ENCODE measurements around the gene NOL4L.

NOL4L gene

DNA sequence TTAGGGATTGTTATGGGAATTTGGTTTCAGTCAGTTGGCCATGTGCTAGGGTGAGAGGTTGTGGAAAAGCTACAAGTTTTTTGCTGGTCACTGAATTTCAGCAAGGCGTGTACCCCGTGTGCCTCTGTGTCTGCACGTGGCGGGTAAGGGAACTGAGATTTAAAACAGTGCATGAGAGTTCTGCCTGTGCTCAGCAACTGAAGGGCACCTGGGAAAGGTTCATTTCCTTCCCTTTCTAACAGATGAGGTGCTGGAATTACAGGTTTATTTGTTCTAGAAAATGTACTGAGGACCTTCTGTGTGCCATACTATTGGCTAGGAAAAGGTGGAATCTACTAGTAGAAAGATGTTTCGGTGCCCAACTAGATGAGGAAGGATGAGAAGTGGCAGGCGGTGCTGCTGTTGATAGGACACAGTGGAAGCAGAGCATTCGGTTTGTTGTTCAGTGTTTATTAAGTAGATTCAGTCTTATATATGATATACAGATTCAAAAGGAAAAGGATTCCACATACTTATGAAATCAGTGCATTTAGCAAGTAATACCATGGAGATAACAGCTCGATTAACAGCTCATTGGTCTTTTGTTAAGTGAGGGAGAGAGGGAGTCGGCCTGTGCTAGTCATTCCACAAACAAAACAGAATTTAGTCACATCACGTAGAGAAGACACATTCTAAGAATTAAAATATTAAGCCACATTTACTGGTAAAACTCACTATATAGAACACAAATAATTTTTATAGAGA lies 142.3 kb downstream of the NOL4L start:
- Histone ChIP-seq H4K91ac (ENCODE audit: low read depth, low read length) (no peak overlapping the region), H3K36me3 (ENCODE audit: control insufficient read depth in 1 of 2, insufficient read depth in 2 of 2, low read length in 2 of 2) (peaks cover 35 to 53% of the 10 kb centered on the region in 2 experiments), H3K4me2 (ENCODE audit: low read length) (no peak overlapping the region), H2BK5ac (ENCODE audit: low read depth, low read length, poor library complexity) (no peak overlapping the region), H3K79me1 (ENCODE audit: low read length) (peaks cover 4% of the 10 kb centered on the region), H3K4ac (ENCODE audit: low read depth, low read length) (no peak overlapping the region), H2AFZ (ENCODE audit: insufficient read depth, low read length, poor library complexity) (no peak overlapping the region), H3K14ac (ENCODE audit: low read length) (no peak overlapping the region), H2BK12ac (ENCODE audit: low read length) (no peak overlapping the region), H3K79me2 (ENCODE audit: control insufficient read depth, insufficient read depth, low read length, poor library complexity) (no peaks in the 10 kb centered on the region), H3K4me3 (ENCODE audit: low read depth, low read length) (no peak overlapping the region), H3K23ac (ENCODE audit: low read length) (no peak overlapping the region), H4K8ac (ENCODE audit: low read depth, low read length) (no peak overlapping the region), H4K12ac (ENCODE audit: low read depth, low read length) (no peak overlapping the region), H3K4me1 (ENCODE audit: control insufficient read depth in 1 of 2, insufficient read depth in 2 of 2, low read length in 2 of 2) (peaks cover 19 to 29% of the 10 kb centered on the region in 2 experiments), H2BK120ac (ENCODE audit: insufficient read depth, low read length, poor library complexity) (no peak overlapping the region), H3K27ac (ENCODE audit: low read depth, low read length) (no peak overlapping the region), H3K27me3 (ENCODE audit: insufficient read depth, low read length) (no peaks in the 10 kb centered on the region), H2AK5ac (ENCODE audit: low read length) (no peak overlapping the region), H3K9ac (ENCODE audit: low read length) (no peak overlapping the region), H3K18ac (ENCODE audit: low read length) (no peak overlapping the region), H3K9me3 (ENCODE audit: insufficient read depth, low read depth, low read length) (peaks cover 2% of the 10 kb centered on the region)
- no peak for DNase-seq
- WGBS (ENCODE audit: extremely low coverage, insufficient coverage, insufficient read length): no CpG with 5 or more reads among the region's 10 CpGs

GRCh38 chr20:32441638-32442037 lies 143.5 kb downstream of the NOL4L start:
- H3K4me1 ChIP-seq (ENCODE audit: control insufficient read depth in 1 of 2, insufficient read depth in 2 of 2, low read length in 2 of 2): peaks cover 17 to 21% of the 10 kb centered on the region in 2 experiments
- H4K91ac ChIP-seq (ENCODE audit: low read depth, low read length): no peak overlapping the region
- H3K36me3 ChIP-seq (ENCODE audit: control insufficient read depth in 1 of 2, insufficient read depth in 2 of 2, low read length in 2 of 2): peaks cover 37 to 53% of the 10 kb centered on the region in 2 experiments
- no peak overlapping the region for H3K4ac ChIP-seq (ENCODE audit: low read depth, low read length)
- no peak overlapping the region for H3K23ac ChIP-seq (ENCODE audit: low read length)
- H4K12ac ChIP-seq (ENCODE audit: low read depth, low read length): no peak overlapping the region
- H2AK5ac ChIP-seq (ENCODE audit: low read length): no peak overlapping the region
- H2AFZ ChIP-seq (ENCODE audit: insufficient read depth, low read length, poor library complexity): no peak overlapping the region
- H3K79me2 ChIP-seq (ENCODE audit: control insufficient read depth, insufficient read depth, low read length, poor library complexity): no peaks in the 10 kb centered on the region
- no peak overlapping the region for H2BK5ac ChIP-seq (ENCODE audit: low read depth, low read length, poor library complexity)
- H2BK120ac ChIP-seq (ENCODE audit: insufficient read depth, low read length, poor library complexity): no peak overlapping the region
- H3K27me3 ChIP-seq (ENCODE audit: insufficient read depth, low read length): no peaks in the 10 kb centered on the region
- H3K9ac ChIP-seq (ENCODE audit: low read length): no peak overlapping the region
- H3K14ac ChIP-seq (ENCODE audit: low read length): no peak overlapping the region
- no peak for DNase-seq
- H2BK12ac ChIP-seq (ENCODE audit: low read length): no peak overlapping the region
- no peak overlapping the region for H4K8ac ChIP-seq (ENCODE audit: low read depth, low read length)
- no peak overlapping the region for H3K4me3 ChIP-seq (ENCODE audit: low read depth, low read length)
- no peak overlapping the region for H3K18ac ChIP-seq (ENCODE audit: low read length)
- H3K4me2 ChIP-seq (ENCODE audit: low read length): no peak overlapping the region
- no CpG with 5 or more reads among the region's 4 CpGs for WGBS (ENCODE audit: extremely low coverage, insufficient coverage, insufficient read length)
- H3K27ac ChIP-seq (ENCODE audit: low read depth, low read length): peak overlapping the region; percentile 36
- peaks cover 2% of the 10 kb centered on the region for H3K9me3 ChIP-seq (ENCODE audit: insufficient read depth, low read depth, low read length)
- peaks cover 4% of the 10 kb centered on the region for H3K79me1 ChIP-seq (ENCODE audit: low read length)

GRCh38 chr20:32440758-32441078 lies 144.4 kb downstream of the NOL4L start:
- Histone ChIP-seq H3K79me2 (ENCODE audit: control insufficient read depth, insufficient read depth, low read length, poor library complexity) (no peaks in the 10 kb centered on the region), H3K4me1 (ENCODE audit: control insufficient read depth in 1 of 2, insufficient read depth in 2 of 2, low read length in 2 of 2) (peaks cover 9 to 13% of the 10 kb centered on the region in 2 experiments), H2AK5ac (ENCODE audit: low read length) (no peak overlapping the region), H3K79me1 (ENCODE audit: low read length) (peaks cover under 1% of the 10 kb centered on the region), H2AFZ (ENCODE audit: insufficient read depth, low read length, poor library complexity) (no peak overlapping the region), H2BK5ac (ENCODE audit: low read depth, low read length, poor library complexity) (no peak overlapping the region), H3K9ac (ENCODE audit: low read length) (no peak overlapping the region), H3K27me3 (ENCODE audit: insufficient read depth, low read length) (no peaks in the 10 kb centered on the region), H3K18ac (ENCODE audit: low read length) (no peak overlapping the region), H3K14ac (ENCODE audit: low read length) (no peak overlapping the region), H3K4ac (ENCODE audit: low read depth, low read length) (no peak overlapping the region), H4K12ac (ENCODE audit: low read depth, low read length) (no peak overlapping the region), H3K23ac (ENCODE audit: low read length) (no peak overlapping the region), H3K36me3 (ENCODE audit: control insufficient read depth in 1 of 2, insufficient read depth in 2 of 2, low read length in 2 of 2) (peaks cover 38 to 54% of the 10 kb centered on the region in 2 experiments), H3K27ac (ENCODE audit: low read depth, low read length) (no peak overlapping the region), H2BK120ac (ENCODE audit: insufficient read depth, low read length, poor library complexity) (no peak overlapping the region), H3K4me3 (ENCODE audit: low read depth, low read length) (no peak overlapping the region), H3K4me2 (ENCODE audit: low read length) (no peak overlapping the region), H4K8ac (ENCODE audit: low read depth, low read length) (no peak overlapping the region), H4K91ac (ENCODE audit: low read depth, low read length) (no peak overlapping the region), H3K9me3 (ENCODE audit: insufficient read depth, low read depth, low read length) (peaks cover 2% of the 10 kb centered on the region), H2BK12ac (ENCODE audit: low read length) (no peak overlapping the region)
- no CpG with 5 or more reads among the region's 4 CpGs for WGBS (ENCODE audit: extremely low coverage, insufficient coverage, insufficient read length)
- DNase-seq: no peak

DNA sequence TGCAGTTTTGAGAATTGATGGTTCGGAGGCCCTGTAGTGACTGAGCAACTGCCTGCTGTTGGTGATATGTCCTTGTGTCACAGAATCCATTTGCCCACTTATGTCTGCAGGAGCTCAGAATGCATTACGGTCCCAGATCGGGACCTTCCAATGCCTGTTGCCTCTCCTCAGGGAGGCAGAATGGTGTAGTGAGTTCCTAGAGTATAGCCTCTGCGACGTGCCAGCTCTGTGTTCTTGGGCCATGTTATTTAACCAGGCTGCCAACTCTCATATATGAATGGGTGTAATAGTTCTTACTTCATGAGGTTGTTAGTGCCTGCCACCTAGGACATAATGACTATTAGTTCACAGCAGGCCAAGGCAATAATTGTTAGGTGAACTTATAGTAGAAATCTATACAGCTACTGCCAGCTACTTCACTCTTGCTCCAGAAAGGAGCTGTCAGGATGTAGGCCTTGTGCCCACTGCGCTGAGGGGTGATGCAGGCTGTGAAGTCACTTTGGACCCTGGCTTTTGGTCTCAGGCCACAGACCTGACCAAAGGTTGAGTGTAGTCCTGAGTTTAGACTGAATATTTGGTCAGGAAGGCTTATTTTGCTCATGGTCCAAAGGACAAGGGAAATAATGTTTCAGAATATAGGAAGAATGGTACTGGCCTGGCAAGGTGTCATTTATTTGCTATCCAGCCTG lies 144.9 kb downstream of the NOL4L start:
- no peak overlapping the region for H2AFZ ChIP-seq (ENCODE audit: insufficient read depth, low read length, poor library complexity)
- H3K4me3 ChIP-seq (ENCODE audit: low read depth, low read length): no peak overlapping the region
- H3K27me3 ChIP-seq (ENCODE audit: insufficient read depth, low read length): no peaks in the 10 kb centered on the region
- no peak overlapping the region for H3K18ac ChIP-seq (ENCODE audit: low read length)
- no peaks in the 10 kb centered on the region for H3K79me2 ChIP-seq (ENCODE audit: control insufficient read depth, insufficient read depth, low read length, poor library complexity)
- H3K23ac ChIP-seq (ENCODE audit: low read length): no peak overlapping the region
- H2BK120ac ChIP-seq (ENCODE audit: insufficient read depth, low read length, poor library complexity): no peak overlapping the region
- H2BK5ac ChIP-seq (ENCODE audit: low read depth, low read length, poor library complexity): no peak overlapping the region
- no peak overlapping the region for H4K8ac ChIP-seq (ENCODE audit: low read depth, low read length)
- H2AK5ac ChIP-seq (ENCODE audit: low read length): no peak overlapping the region
- no CpG with 5 or more reads among the region's 6 CpGs for WGBS (ENCODE audit: extremely low coverage, insufficient coverage, insufficient read length)
- H3K4me1 ChIP-seq (ENCODE audit: control insufficient read depth in 1 of 2, insufficient read depth in 2 of 2, low read length in 2 of 2): peaks cover 6 to 10% of the 10 kb centered on the region in 2 experiments
- no peak overlapping the region for H3K4ac ChIP-seq (ENCODE audit: low read depth, low read length)
- H4K91ac ChIP-seq (ENCODE audit: low read depth, low read length): no peak overlapping the region
- no peaks in the 10 kb centered on the region for H3K79me1 ChIP-seq (ENCODE audit: low read length)
- H3K9me3 ChIP-seq (ENCODE audit: insufficient read depth, low read depth, low read length): peaks cover 2% of the 10 kb centered on the region
- H3K9ac ChIP-seq (ENCODE audit: low read length): no peak overlapping the region
- no peak overlapping the region for H4K12ac ChIP-seq (ENCODE audit: low read depth, low read length)
- H3K14ac ChIP-seq (ENCODE audit: low read length): no peak overlapping the region
- DNase-seq: no peak
- no peak overlapping the region for H3K4me2 ChIP-seq (ENCODE audit: low read length)
- H3K27ac ChIP-seq (ENCODE audit: low read depth, low read length): no peak overlapping the region
- H3K36me3 ChIP-seq (ENCODE audit: control insufficient read depth in 1 of 2, insufficient read depth in 2 of 2, low read length in 2 of 2): peaks cover 40 to 55% of the 10 kb centered on the region in 2 experiments
- H2BK12ac ChIP-seq (ENCODE audit: low read length): no peak overlapping the region
